ENCODE data around the gene CPNE7.

The CPNE7 gene

GRCh38 chr16:89545044-89545830, 30.3 kb upstream of the CPNE7 start:
- TF ChIP-seq CTCF (IDR thresholded peaks at IDR 0.05; ENCODE audit: control insufficient read depth, extremely low read depth, insufficient read depth): no peak
- no peak overlapping the region for H3K4me3 ChIP-seq (ENCODE audit: low read depth, low read length)
- DNase-seq (ENCODE audit: low read depth): no peak

GRCh38 chr16:89545831-89546574, 29.6 kb upstream of the CPNE7 start:
- H3K4me3 ChIP-seq (ENCODE audit: low read depth, low read length): no peak overlapping the region
- no peak for DNase-seq (ENCODE audit: low read depth)
- TF ChIP-seq CTCF (IDR thresholded peaks at IDR 0.05; ENCODE audit: control insufficient read depth, extremely low read depth, insufficient read depth): no peak

- no peak for DNase-seq (ENCODE audit: low read depth)
- TF ChIP-seq CTCF (IDR thresholded peaks at IDR 0.05; ENCODE audit: control insufficient read depth, extremely low read depth, insufficient read depth): no peak
- no peak overlapping the region for H3K4me3 ChIP-seq (ENCODE audit: low read depth, low read length)
Observed at GRCh38 chr16:89546781-89547180, 28.8 kb upstream of the CPNE7 start.

- DNase-seq (ENCODE audit: low read depth): no peak
- TF ChIP-seq CTCF (IDR thresholded peaks at IDR 0.05; ENCODE audit: control insufficient read depth, extremely low read depth, insufficient read depth): no peak
- H3K4me3 ChIP-seq (ENCODE audit: low read depth, low read length): no peak overlapping the region
Observed at GRCh38 chr16:89547291-89547690, 28.3 kb upstream of the CPNE7 start.

- TF ChIP-seq CTCF (IDR thresholded peaks at IDR 0.05; ENCODE audit: control insufficient read depth, extremely low read depth, insufficient read depth): no peak
- no peak overlapping the region for H3K4me3 ChIP-seq (ENCODE audit: low read depth, low read length)
- no peak for DNase-seq (ENCODE audit: low read depth)
Observed at GRCh38 chr16:89547860-89548259, 27.7 kb upstream of the CPNE7 start.

- no peak for TF ChIP-seq CTCF (IDR thresholded peaks at IDR 0.05; ENCODE audit: control insufficient read depth, extremely low read depth, insufficient read depth)
- no peak for DNase-seq (ENCODE audit: low read depth)
- H3K4me3 ChIP-seq (ENCODE audit: low read depth, low read length): no peak overlapping the region
Observed at GRCh38 chr16:89548344-89549006, 27.1 kb upstream of the CPNE7 start.

Data from LNCaP clone FGC (cell line).